Breast epithelium (tissue), 4 donors: ENCODE measurements around the gene TMEM63C. TPM values are rescaled to one million over a fixed set of nuclear protein-coding genes. Genes with fewer than 3 reads are reported as not detected.
A peak's percentile ranks its signal among the peaks of the same experiment; 100 is the strongest.

Source experiments
- DNase-seq, 2 donors: peaks; one replicate each; pipeline ENCODE4 v3.0.0-alpha.2; 2019; ENCODE audit warnings: low spot score in 2 of 2
- H3K27ac ChIP-seq, 2 donors: fragments of 200-600 bp; sonication (generic) in 1 of 2; one replicate each; pipeline ENCODE4 v1.5.1; 2016 to 2019; ENCODE audit warnings: mild to moderate bottlenecking in 1 of 2
- H3K27me3 ChIP-seq, 2 donors: fragments of 200-600 bp; sonication (generic) in 1 of 2; one replicate each; pipeline versions ENCODE4 v1.5.1 to v1.6.0; 2017 to 2019; ENCODE audit warnings: control low read depth in 1 of 2, mild to moderate bottlenecking in 1 of 2
- H3K36me3 ChIP-seq: fragments of 200-600 bp; one replicate; pipeline ENCODE4 v1.5.1; 2019
- H3K4me1 ChIP-seq, 2 donors: fragments of 200-600 bp; sonication (generic); one replicate each; pipeline ENCODE4 v1.5.1; 2016 to 2019; ENCODE audit warnings: control low read depth in 1 of 2
- H3K4me3 ChIP-seq, 3 donors: fragments of 200-600 bp; sonication (generic); 1 replicate in 2 of 3; 2 replicates in 1 of 3; pipeline ENCODE4 v1.5.1; 2016 to 2019; ENCODE audit warnings: mild to moderate bottlenecking in 3 of 3, moderate library complexity in 2 of 3
- H3K9me3 ChIP-seq, 2 donors: fragments of 200-600 bp; sonication (generic) in 1 of 2; one replicate each; pipeline ENCODE4 v1.5.1; 2016 to 2019; ENCODE audit warnings: control low read depth in 1 of 2
- POLR2A ChIP-seq: fragments of 450-650 bp; IDR thresholded peaks from one replicate; pipeline ENCODE4 v1.6.1; 2016; ENCODE audit warnings: antibody characterized with exemption, mild to moderate bottlenecking, moderate library complexity
- POLR2AphosphoS5 ChIP-seq, 3 donors: sonication (generic); formaldehyde crosslinking; IDR thresholded peaks; one replicate each; pipeline ENCODE4 v1.6.1; 2017; ENCODE audit warnings: antibody characterized with exemption in 3 of 3
- intact Hi-C: fragments of 100-400 bp; cut with DNase I; formaldehyde crosslinking; loops from one replicate; pipeline ENCODE4 v1.15.1; 2023; ENCODE audit warnings: low total_unique reads
- total RNA-seq, 3 donors: library from RNA; depleted of rRNA; stranded (reverse); fragments of >200 nt; gene quantifications; one replicate each; pipeline ENCODE4 v1.1.0, GENCODE V29; 2016
- TF ChIP-seq, protein P1 (sequence below), 3 donors: fragments of 450-650 bp; IDR thresholded peaks; one replicate each; pipeline ENCODE4 v1.5.1; 2016 to 2017; ENCODE audit warnings: antibody characterized with exemption in 3 of 3, mild to moderate bottlenecking in 3 of 3, moderate library complexity in 3 of 3

Gene TMEM63C
- total RNA-seq, 3 donors from 2014 or later = 0.16 to 8.0 (median 3.9) TPM

DNA sequence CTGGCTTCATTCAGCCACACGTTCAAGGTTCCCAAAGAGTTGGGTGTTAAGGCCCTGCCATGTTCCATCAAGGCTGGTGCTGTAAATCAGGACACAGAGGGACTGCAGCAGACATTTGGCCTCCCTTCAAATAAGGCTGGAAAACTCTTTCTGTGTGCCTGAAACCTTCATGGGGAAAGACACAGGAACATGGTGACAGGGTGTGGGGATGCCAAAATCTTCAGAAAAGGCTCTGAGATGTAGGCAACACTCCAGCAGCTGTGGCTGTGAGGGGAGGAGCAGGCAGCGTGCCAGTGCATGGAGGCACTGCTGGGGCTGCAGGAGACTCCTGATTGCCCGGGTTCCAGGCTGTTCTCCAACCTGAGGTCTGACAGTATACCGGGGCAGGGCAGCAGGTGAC lies 124.1 kb downstream of the TMEM63C start:
- Histone ChIP-seq H3K9me3 (no peaks in the 10 kb centered on the region), H3K4me1 (peaks cover 0 to 9% of the 10 kb centered on the region in 2 donors), H3K4me3 (no peak overlapping the region), H3K27ac (peak overlapping the region; percentile 68 to 83), H3K27me3 (no peaks in the 10 kb centered on the region), H3K36me3 (no peaks in the 10 kb centered on the region)
- no peak for DNase-seq
- intact Hi-C loops = no loop called here
- TF ChIP-seq POLR2AphosphoS5 (IDR thresholded peaks at IDR 0.05) = no peak
- TF ChIP-seq POLR2A = no peak
- TF ChIP-seq, protein P1, sequence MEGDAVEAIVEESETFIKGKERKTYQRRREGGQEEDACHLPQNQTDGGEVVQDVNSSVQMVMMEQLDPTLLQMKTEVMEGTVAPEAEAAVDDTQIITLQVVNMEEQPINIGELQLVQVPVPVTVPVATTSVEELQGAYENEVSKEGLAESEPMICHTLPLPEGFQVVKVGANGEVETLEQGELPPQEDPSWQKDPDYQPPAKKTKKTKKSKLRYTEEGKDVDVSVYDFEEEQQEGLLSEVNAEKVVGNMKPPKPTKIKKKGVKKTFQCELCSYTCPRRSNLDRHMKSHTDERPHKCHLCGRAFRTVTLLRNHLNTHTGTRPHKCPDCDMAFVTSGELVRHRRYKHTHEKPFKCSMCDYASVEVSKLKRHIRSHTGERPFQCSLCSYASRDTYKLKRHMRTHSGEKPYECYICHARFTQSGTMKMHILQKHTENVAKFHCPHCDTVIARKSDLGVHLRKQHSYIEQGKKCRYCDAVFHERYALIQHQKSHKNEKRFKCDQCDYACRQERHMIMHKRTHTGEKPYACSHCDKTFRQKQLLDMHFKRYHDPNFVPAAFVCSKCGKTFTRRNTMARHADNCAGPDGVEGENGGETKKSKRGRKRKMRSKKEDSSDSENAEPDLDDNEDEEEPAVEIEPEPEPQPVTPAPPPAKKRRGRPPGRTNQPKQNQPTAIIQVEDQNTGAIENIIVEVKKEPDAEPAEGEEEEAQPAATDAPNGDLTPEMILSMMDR (IDR thresholded peaks at IDR 0.05) = no peak

DNA sequence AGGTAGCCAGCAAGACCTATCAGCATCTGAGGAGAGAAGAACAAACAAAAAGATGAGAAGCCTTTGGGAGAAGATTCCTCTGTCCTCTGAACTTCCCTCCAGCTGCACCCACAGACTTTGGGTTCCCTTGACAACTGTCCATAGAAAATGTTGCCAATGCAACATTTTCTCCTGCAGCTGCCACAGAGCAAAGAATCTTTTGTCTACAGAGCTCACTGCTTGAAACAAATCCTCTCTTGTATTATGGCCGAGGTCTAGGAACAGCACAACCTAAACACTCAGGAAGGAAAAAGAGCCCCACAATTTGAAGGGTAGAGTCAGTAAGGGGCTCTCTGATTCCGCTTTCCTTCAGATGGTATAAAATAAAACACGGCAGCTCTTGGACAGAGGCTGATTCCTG lies 124.8 kb downstream of the TMEM63C start:
- intact Hi-C loops = no loop called here
- Histone ChIP-seq H3K4me1 (peaks cover 0 to 9% of the 10 kb centered on the region in 2 donors), H3K4me3 (no peak overlapping the region), H3K27me3 (no peaks in the 10 kb centered on the region), H3K27ac (peak overlapping the region; percentile 68 to 83), H3K36me3 (no peaks in the 10 kb centered on the region), H3K9me3 (no peaks in the 10 kb centered on the region)
- TF ChIP-seq POLR2A = no peak
- TF ChIP-seq, protein P1 (IDR thresholded peaks at IDR 0.05) = no peak
- no peak for TF ChIP-seq POLR2AphosphoS5 (IDR thresholded peaks at IDR 0.05)
- no peak for DNase-seq

DNA sequence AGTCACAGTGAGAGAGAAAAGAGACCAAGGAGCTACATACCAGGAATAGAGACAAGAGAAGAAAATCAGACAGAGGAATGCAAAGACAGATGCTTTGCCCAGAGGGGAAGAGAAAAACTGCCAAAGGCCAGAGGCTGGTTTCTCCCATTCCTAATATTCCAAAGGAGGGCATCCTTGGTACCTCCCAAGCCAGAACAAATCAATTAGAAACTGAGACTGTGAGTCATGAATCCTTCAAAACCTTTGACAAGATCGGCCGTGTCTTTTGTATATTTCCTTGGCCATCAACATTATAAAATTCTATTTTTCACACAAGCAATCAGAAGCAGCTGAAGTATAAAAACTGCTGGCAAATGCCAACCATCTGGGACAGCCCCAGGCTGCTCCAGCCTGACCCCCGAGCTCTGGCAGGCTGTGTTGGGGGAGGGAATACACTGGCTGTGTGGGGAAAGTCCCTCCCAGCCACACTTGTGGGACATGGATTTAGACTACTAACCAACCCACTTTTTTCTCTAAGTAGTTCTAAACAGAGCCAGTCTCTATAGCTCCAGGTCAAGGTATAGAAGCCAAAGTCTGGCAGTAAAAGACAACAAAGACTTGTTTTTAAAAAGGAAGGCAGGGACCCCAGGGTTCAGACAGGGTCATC lies 125.4 kb downstream of the TMEM63C start:
- no peak for DNase-seq
- Histone ChIP-seq H3K36me3 (no peaks in the 10 kb centered on the region), H3K27ac (peak overlapping the region; percentile 68 to 83), H3K4me1 (peaks cover 0 to 9% of the 10 kb centered on the region in 2 donors), H3K4me3 (peak overlapping the region in 1 of 3 donors; percentile 4), H3K9me3 (no peaks in the 10 kb centered on the region), H3K27me3 (no peaks in the 10 kb centered on the region)
- intact Hi-C loops = no loop called here
- no peak for TF ChIP-seq POLR2AphosphoS5 (IDR thresholded peaks at IDR 0.05)
- TF ChIP-seq, protein P1 (IDR thresholded peaks at IDR 0.05) = no peak
- no peak for TF ChIP-seq POLR2A

Other genes with a start within 250 kb of the TMEM63C start
- 10 to 100 TPM; 39.5 to 76.5 (median 47.2) TPM for gene IRF2BPL, start 153.1 kb upstream of the TMEM63C start, total RNA-seq
- 10 to 100 TPM; 40.6 to 64.8 (median 50.7) TPM for gene CIPC, start 83.5 kb upstream of the TMEM63C start, total RNA-seq
- gene ZDHHC22, start 40.0 kb upstream of the TMEM63C start, total RNA-seq = not detected
- not detected for gene NGB, start 89.4 kb downstream of the TMEM63C start, total RNA-seq
- gene POMT2, start 139.1 kb downstream of the TMEM63C start, total RNA-seq = 10 to 100 TPM; 16.8 to 30.3 (median 25.2) TPM
- gene GSTZ1, start 139.2 kb downstream of the TMEM63C start, total RNA-seq = 10 to 100 TPM; 24.3 to 42.2 (median 32.6) TPM
- gene TMED8, start 195.3 kb downstream of the TMEM63C start, total RNA-seq = 10 to 100 TPM in 2 of 3 donors, 1 to 10 TPM in 1; 9.4 to 16.0 (median 14.4) TPM
- 1 to 10 TPM in 2 of 3 donors, under 1 TPM in 1; 0.32 to 4.2 (median 2.0) TPM for gene SAMD15, start 195.6 kb downstream of the TMEM63C start, total RNA-seq
- 1 to 10 TPM in 1 of 3 donors, under 1 TPM in 1, not detected in 1; 0.48 to 1.3 TPM for gene NOXRED1, start 241.7 kb downstream of the TMEM63C start, total RNA-seq